GM21576 (cell line): ENCODE data around the gene LSP1.
"Not testable (repeated sequence)": the region's sequence is repeated elsewhere in the genome, so short reads cannot be mapped to it uniquely, and the experiment has no call there.

Experiments used
- ATAC-seq: cut with Tn5 transposase; IDR thresholded peaks from one replicate; pipeline ENCODE4 v1.9.1; 2021; ENCODE audit warnings: mild to moderate bottlenecking, moderate library complexity; ENCODE audit not compliant: unreplicated experiment

LSP1 gene

GRCh38 chr11:1862588-1863351 is 9.9 kb downstream of the LSP1 start:
- ATAC-seq = no peak

- no peak for ATAC-seq
Observed at GRCh38 chr11:1863352-1864216, 10.7 kb downstream of the LSP1 start.

- ATAC-seq = no peak
Observed at GRCh38 chr11:1864231-1864630, 11.3 kb downstream of the LSP1 start.

- no peak for ATAC-seq
Observed at GRCh38 chr11:1864831-1865665, 12.2 kb downstream of the LSP1 start.

GRCh38 chr11:1866226-1866625 is 13.3 kb downstream of the LSP1 start:
- ATAC-seq = no peak

- ATAC-seq = no peak
Observed at GRCh38 chr11:1866776-1867175, 13.9 kb downstream of the LSP1 start.

- ATAC-seq = no peak
Observed at GRCh38 chr11:1867381-1867780, 14.5 kb downstream of the LSP1 start.

GRCh38 chr11:1868056-1868635 is 15.3 kb downstream of the LSP1 start:
- ATAC-seq = no peak

- ATAC-seq = no peak
Observed at GRCh38 chr11:1868636-1869291, 15.9 kb downstream of the LSP1 start.

- ATAC-seq = no peak
Observed at GRCh38 chr11:1869427-1870325, 16.8 kb downstream of the LSP1 start.

GRCh38 chr11:1870326-1870696 is 17.4 kb downstream of the LSP1 start:
- no peak for ATAC-seq

- no peak for ATAC-seq
Observed at GRCh38 chr11:1870721-1871466, 18.0 kb downstream of the LSP1 start.

GRCh38 chr11:1871531-1871930 is 18.6 kb downstream of the LSP1 start:
- ATAC-seq = no peak

- ATAC-seq = no peak
Observed at GRCh38 chr11:1872267-1872985, 19.5 kb downstream of the LSP1 start.

GRCh38 chr11:1873048-1873812 is 20.3 kb downstream of the LSP1 start:
- ATAC-seq = no peak

- ATAC-seq = not testable (repeated sequence)
Observed at GRCh38 chr11:1873813-1874150, 20.9 kb downstream of the LSP1 start.

- ATAC-seq = not testable (repeated sequence)
Observed at GRCh38 chr11:1874441-1875092, 21.7 kb downstream of the LSP1 start.
